IMR-90 (cell line): Measurements from ENCODE around the gene LDLRAD4.

Experiments
- BHLHE40 ChIP-seq: fragments of 150-350 bp; IDR thresholded peaks from 2 replicates; pipeline ENCODE4 v1.6.1; 2016; ENCODE audit warnings: mild to moderate bottlenecking, low read depth, low read length
- CEBPB ChIP-seq: IDR thresholded peaks from 2 replicates; pipeline ENCODE4 v1.6.1; 2012; ENCODE audit warnings: low read depth, low read length, improper control_type of control experiment
- CHD1 ChIP-seq: IDR thresholded peaks from 2 replicates; pipeline ENCODE4 v1.6.1; 2012; ENCODE audit warnings: low read depth, low read length, improper control_type of control experiment
- CTCF ChIP-seq: conservative IDR thresholded peaks from 2 replicates; pipeline ENCODE4 v1.5.1; 2012; ENCODE audit warnings: mild to moderate bottlenecking, low read depth, low read length, improper control_type of control experiment
- ELK1 ChIP-seq: fragments of 150-350 bp; IDR thresholded peaks from 2 replicates; pipeline ENCODE4 v1.6.1; 2016; ENCODE audit warnings: low read depth, mild to moderate bottlenecking, low read length, moderate library complexity, borderline replicate concordance
- MAFK ChIP-seq: IDR thresholded peaks from 2 replicates; pipeline ENCODE4 v1.6.1; 2012; ENCODE audit warnings: low read depth, low read length, improper control_type of control experiment
- MAZ ChIP-seq: IDR thresholded peaks from 2 replicates; pipeline ENCODE4 v1.6.1; 2012; ENCODE audit warnings: low read depth, mild to moderate bottlenecking, low read length, improper control_type of control experiment, moderate library complexity, borderline replicate concordance
- POLR2A ChIP-seq: IDR thresholded peaks from 2 replicates; pipeline ENCODE4 v1.6.1; 2012; ENCODE audit warnings: mild to moderate bottlenecking, low read depth, low read length
- RAD21 ChIP-seq: IDR thresholded peaks from 2 replicates; pipeline ENCODE4 v1.6.1; 2012; ENCODE audit warnings: low read length, improper control_type of control experiment
- RCOR1 ChIP-seq: IDR thresholded peaks from 2 replicates; pipeline ENCODE4 v1.6.1; 2012; ENCODE audit warnings: mild to moderate bottlenecking, low read length, improper control_type of control experiment; ENCODE audit not compliant: insufficient replicate concordance
- RFX5 ChIP-seq: IDR thresholded peaks from 2 replicates; pipeline ENCODE4 v1.8.0; 2012; ENCODE audit warnings: low read depth, mild to moderate bottlenecking, low read length, moderate library complexity
- SMC3 ChIP-seq: fragments of 150-350 bp; IDR thresholded peaks from 2 replicates; pipeline ENCODE4 v1.6.1; 2016; ENCODE audit warnings: low read depth, mild to moderate bottlenecking, antibody characterized with exemption, low read length, moderate library complexity
- TF ChIP-seq, protein P1 (sequence below): fragments of 150-350 bp; IDR thresholded peaks from 2 replicates; pipeline ENCODE4 v1.6.1; 2017; ENCODE audit warnings: mild to moderate bottlenecking, antibody characterized with exemption, low read length, low read depth

DNA sequence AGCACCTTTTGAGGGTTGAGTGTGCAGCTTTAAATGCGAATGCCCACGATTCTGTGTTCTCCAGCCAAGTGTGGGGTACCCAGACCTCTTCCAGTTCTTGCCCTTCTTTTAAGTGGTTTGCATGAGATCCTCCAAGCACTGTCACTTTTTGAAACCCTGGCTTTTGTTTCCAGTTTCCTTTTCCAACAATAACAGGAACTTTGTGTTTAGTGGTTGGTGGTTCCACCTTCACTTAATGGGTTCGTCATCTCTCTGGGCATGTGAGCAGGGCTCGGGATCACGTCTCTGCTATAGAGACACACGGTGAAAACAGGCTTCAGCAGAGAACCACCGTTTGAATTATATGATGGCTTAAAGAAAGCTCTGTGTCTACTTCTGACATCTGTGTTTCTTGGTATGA, 197.6 kb downstream of the LDLRAD4 start:
- TF ChIP-seq CTCF (no peak), MAZ (no peak), RAD21 (no peak), SMC3 (no peak), ELK1 (no peak), CHD1 (no peak), CEBPB (no peak), RFX5 (no peak), RCOR1 (no peak), BHLHE40 (no peak), POLR2A (no peak), MAFK (no peak)
- TF ChIP-seq, protein P1, sequence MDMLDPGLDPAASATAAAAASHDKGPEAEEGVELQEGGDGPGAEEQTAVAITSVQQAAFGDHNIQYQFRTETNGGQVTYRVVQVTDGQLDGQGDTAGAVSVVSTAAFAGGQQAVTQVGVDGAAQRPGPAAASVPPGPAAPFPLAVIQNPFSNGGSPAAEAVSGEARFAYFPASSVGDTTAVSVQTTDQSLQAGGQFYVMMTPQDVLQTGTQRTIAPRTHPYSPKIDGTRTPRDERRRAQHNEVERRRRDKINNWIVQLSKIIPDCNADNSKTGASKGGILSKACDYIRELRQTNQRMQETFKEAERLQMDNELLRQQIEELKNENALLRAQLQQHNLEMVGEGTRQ = no peak
